Lower leg skin (tissue), 3 donors: ENCODE data around the gene KRTAP5-8.

ENCODE experiments used
- POLR2A ChIP-seq, 2 donors: fragments of 450-650 bp; IDR thresholded peaks; one replicate each; pipeline ENCODE4 v1.6.1; 2016 to 2017; ENCODE audit warnings: antibody characterized with exemption in 2 of 2, mild to moderate bottlenecking in 1 of 2, moderate library complexity in 1 of 2
- TF ChIP-seq, protein P1 (sequence below), 3 donors: fragments of 450-650 bp; IDR thresholded peaks; one replicate each; pipeline ENCODE4 v1.5.1; 2016; ENCODE audit warnings: antibody characterized with exemption in 3 of 3, mild to moderate bottlenecking in 3 of 3, moderate library complexity in 2 of 3

DNA sequence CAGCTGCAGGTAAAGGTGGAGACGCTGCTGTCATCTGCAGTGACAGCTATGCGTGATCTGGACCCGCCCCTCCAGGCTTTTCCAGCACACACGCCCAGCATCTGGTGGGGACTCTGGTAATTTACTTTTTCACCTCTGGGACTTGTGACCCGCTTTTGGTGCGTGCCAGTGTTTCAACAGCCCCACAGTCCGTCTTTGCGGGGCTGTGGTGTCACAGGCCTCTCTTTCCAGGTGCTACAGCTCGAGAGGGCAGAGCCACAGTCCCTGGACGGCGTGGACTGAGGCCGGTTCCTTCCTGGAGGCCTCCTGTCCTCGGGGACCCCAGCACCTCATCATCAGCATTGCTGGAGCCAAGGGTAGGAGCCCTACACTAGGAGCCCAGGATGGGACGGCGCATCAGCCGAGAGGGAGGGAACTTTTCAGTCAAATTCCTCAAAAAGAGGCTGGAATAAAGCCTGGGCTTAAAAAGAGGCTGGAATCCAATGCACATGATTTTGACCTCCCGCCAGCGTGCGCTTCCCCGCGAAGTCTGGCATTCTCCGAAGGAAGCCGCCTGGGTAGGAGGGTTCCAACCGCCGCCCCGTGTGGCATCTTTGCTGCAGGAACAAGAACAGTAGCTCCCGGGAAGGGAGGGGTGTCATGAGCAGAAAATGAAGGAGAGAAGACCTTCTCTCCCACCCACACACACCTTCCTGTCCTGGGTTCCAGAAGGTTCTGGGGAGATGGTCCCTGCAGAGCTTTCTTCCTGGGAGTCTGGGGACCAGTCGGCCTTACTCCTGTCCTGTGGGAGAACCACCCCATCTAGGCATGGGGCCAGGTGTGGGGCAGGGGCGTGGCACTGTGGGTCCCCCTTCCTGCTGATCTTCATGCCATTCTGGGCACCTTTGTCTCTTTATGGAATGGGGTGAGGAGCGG is 36.5 kb upstream of the KRTAP5-8 start:
- TF ChIP-seq, protein P1, sequence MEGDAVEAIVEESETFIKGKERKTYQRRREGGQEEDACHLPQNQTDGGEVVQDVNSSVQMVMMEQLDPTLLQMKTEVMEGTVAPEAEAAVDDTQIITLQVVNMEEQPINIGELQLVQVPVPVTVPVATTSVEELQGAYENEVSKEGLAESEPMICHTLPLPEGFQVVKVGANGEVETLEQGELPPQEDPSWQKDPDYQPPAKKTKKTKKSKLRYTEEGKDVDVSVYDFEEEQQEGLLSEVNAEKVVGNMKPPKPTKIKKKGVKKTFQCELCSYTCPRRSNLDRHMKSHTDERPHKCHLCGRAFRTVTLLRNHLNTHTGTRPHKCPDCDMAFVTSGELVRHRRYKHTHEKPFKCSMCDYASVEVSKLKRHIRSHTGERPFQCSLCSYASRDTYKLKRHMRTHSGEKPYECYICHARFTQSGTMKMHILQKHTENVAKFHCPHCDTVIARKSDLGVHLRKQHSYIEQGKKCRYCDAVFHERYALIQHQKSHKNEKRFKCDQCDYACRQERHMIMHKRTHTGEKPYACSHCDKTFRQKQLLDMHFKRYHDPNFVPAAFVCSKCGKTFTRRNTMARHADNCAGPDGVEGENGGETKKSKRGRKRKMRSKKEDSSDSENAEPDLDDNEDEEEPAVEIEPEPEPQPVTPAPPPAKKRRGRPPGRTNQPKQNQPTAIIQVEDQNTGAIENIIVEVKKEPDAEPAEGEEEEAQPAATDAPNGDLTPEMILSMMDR (IDR thresholded peaks at IDR 0.05), result no peak
- no peak for TF ChIP-seq POLR2A (IDR thresholded peaks at IDR 0.05)
